OCI-LY3 (cell line): ENCODE data around the gene MARCHF3.
"Not testable (repeated sequence)": the region's sequence is repeated elsewhere in the genome, so short reads cannot be mapped to it uniquely, and the experiment has no call there.

Source experiments
- H2AFZ ChIP-seq: fragments of 200-600, 300-600 bp; shearing (Covaris generic); 2 replicates; pipeline ENCODE4 v1.6.0; 2014; ENCODE audit warnings: antibody characterized with exemption, low read depth, low read length
- H3K27ac ChIP-seq: fragments of 200-600, 300-600 bp; sonication (generic); 2 replicates; pipeline ENCODE4 v1.5.1; 2014; ENCODE audit warnings: mild to moderate bottlenecking, low read length, moderate library complexity, mixed read lengths
- H3K27me3 ChIP-seq: fragments of 200-600, 300-600 bp; sonication (generic); 2 replicates; pipeline ENCODE4 v1.6.1; 2014; ENCODE audit warnings: low read depth, low read length, mixed read lengths
- H3K36me3 ChIP-seq: fragments of 200-600, 300-600 bp; sonication (generic); replicated peaks from 2 replicates; pipeline ENCODE3; 2014; ENCODE audit warnings: low read depth, low read length, mixed read lengths
- H3K4me1 ChIP-seq: fragments of 300-600, 200-600 bp; sonication (generic); 2 replicates; pipeline ENCODE4 v1.6.1; 2014; ENCODE audit warnings: low read length, mixed read lengths
- H3K4me2 ChIP-seq: fragments of 200-600, 300-600 bp; sonication (generic); 2 replicates; pipeline ENCODE4 v1.6.1; 2014; ENCODE audit warnings: low read length, mixed read lengths
- H3K4me3 ChIP-seq: fragments of 300-600, 200-600 bp; sonication (generic); 2 replicates; pipeline ENCODE4 v1.5.1; 2014; ENCODE audit warnings: antibody characterized with exemption, mild to moderate bottlenecking, low read length, moderate library complexity
- H3K79me2 ChIP-seq: fragments of 300-600, 200-600 bp; shearing (Covaris generic); 2 replicates; pipeline ENCODE4 v1.6.1; 2014; ENCODE audit warnings: mild to moderate bottlenecking, low read length, mixed read lengths
- H3K9ac ChIP-seq: fragments of 300-600, 200-600 bp; shearing (Covaris generic); 2 replicates; pipeline ENCODE4 v1.6.0; 2014; ENCODE audit warnings: mild to moderate bottlenecking, low read length, moderate library complexity
- H3K9me3 ChIP-seq: fragments of 200-600, 300-600 bp; shearing (Covaris generic); 2 replicates; pipeline ENCODE4 v1.6.1; 2014; ENCODE audit warnings: low read length, mixed read lengths; ENCODE audit not compliant: insufficient read depth
- H4K20me1 ChIP-seq: fragments of 200-600, 300-600 bp; sonication (generic); 2 replicates; pipeline ENCODE4 v1.6.1; 2016; ENCODE audit warnings: low read length, mixed read lengths; ENCODE audit not compliant: insufficient read depth
- CTCF ChIP-seq: fragments of 200-600, 300-600 bp; sonication (generic); IDR thresholded peaks from 2 replicates; pipeline ENCODE4 v1.5.1; 2014; ENCODE audit warnings: antibody characterized with exemption, low read length, low read depth
- EZH2phosphoT487 ChIP-seq: fragments of 200-600 bp; shearing (Covaris generic); IDR thresholded peaks from 2 replicates; pipeline ENCODE4 v1.6.1; 2018; ENCODE audit warnings: antibody characterized with exemption, mixed run types, low read depth

MARCHF3 gene

GRCh38 chr5:126897851-126898630 is 132.3 kb downstream of the MARCHF3 start:
- Histone ChIP-seq H3K27me3 (no peaks in the 10 kb centered on the region), H3K36me3 (no peaks in the 10 kb centered on the region), H2AFZ (no peak overlapping the region), H4K20me1 (no peaks in the 10 kb centered on the region), H3K4me3 (no peak overlapping the region), H3K27ac (no peak overlapping the region), H3K4me1 (no peaks in the 10 kb centered on the region), H3K9ac (no peak overlapping the region), H3K4me2 (no peak overlapping the region), H3K9me3 (no peaks in the 10 kb centered on the region), H3K79me2 (no peaks in the 10 kb centered on the region)
- TF ChIP-seq CTCF (no peak), EZH2phosphoT487 (no peak)

- H3K27ac ChIP-seq = no peak overlapping the region
- H3K36me3 ChIP-seq = no peaks in the 10 kb centered on the region
- no peaks in the 10 kb centered on the region for H4K20me1 ChIP-seq
- H3K9me3 ChIP-seq = no peaks in the 10 kb centered on the region
- no peaks in the 10 kb centered on the region for H3K79me2 ChIP-seq
- no peaks in the 10 kb centered on the region for H3K27me3 ChIP-seq
- H3K4me2 ChIP-seq = no peak overlapping the region
- no peaks in the 10 kb centered on the region for H3K4me1 ChIP-seq
- H3K4me3 ChIP-seq = no peak overlapping the region
- H2AFZ ChIP-seq = no peak overlapping the region
- TF ChIP-seq CTCF (no peak), EZH2phosphoT487 (no peak)
- H3K9ac ChIP-seq = no peak overlapping the region
These were observed 134.1 kb downstream of the MARCHF3 start for GRCh38 chr5:126896170-126896702.

GRCh38 chr5:126895712-126896111 is 134.6 kb downstream of the MARCHF3 start:
- H3K9ac ChIP-seq, H3K4me1 ChIP-seq, H3K27ac ChIP-seq, H2AFZ ChIP-seq, H3K4me2 ChIP-seq, H4K20me1 ChIP-seq, H3K4me3 ChIP-seq, H3K36me3 ChIP-seq, H3K9me3 ChIP-seq, H3K27me3 ChIP-seq, H3K79me2 ChIP-seq: not testable (repeated sequence)

GRCh38 chr5:126890414-126890813 is 139.9 kb downstream of the MARCHF3 start:
- not testable (repeated sequence) for H4K20me1 ChIP-seq, H3K27ac ChIP-seq, H3K27me3 ChIP-seq, H3K4me2 ChIP-seq, H3K79me2 ChIP-seq, H2AFZ ChIP-seq, H3K4me1 ChIP-seq, H3K36me3 ChIP-seq, H3K4me3 ChIP-seq, H3K9ac ChIP-seq, H3K9me3 ChIP-seq

- no peaks in the 10 kb centered on the region for H3K4me1 ChIP-seq
- no peaks in the 10 kb centered on the region for H3K36me3 ChIP-seq
- H4K20me1 ChIP-seq = no peaks in the 10 kb centered on the region
- H3K9ac ChIP-seq = no peak overlapping the region
- H3K9me3 ChIP-seq = no peaks in the 10 kb centered on the region
- H2AFZ ChIP-seq = no peak overlapping the region
- no peak overlapping the region for H3K27ac ChIP-seq
- H3K4me2 ChIP-seq = no peak overlapping the region
- H3K4me3 ChIP-seq = no peak overlapping the region
- H3K27me3 ChIP-seq = no peaks in the 10 kb centered on the region
- no peaks in the 10 kb centered on the region for H3K79me2 ChIP-seq
- TF ChIP-seq CTCF = no peak
- no peak for TF ChIP-seq EZH2phosphoT487
These were observed 142.2 kb downstream of the MARCHF3 start for GRCh38 chr5:126888175-126888574.
